Left lung (tissue), 10 donors: ENCODE data around the gene XYLT2. TPM values are rescaled to one million over a fixed set of nuclear protein-coding genes. Genes with fewer than 3 reads are reported as not detected.

ENCODE experiments used
- ATAC-seq: fragments of 200-7000 bp; cut with Tn5 transposase; one replicate; pipeline ENCODE4 v1.9.1; 2020; ENCODE audit warnings: moderate library complexity
- DNase-seq, 4 donors: peaks; one replicate each; pipeline ENCODE4 v3.0.0-alpha.2; 2013 to 2020
- H3K27ac ChIP-seq, 2 donors: fragments of 200-600 bp; sonication (generic) in 1 of 2; one replicate each; pipeline versions ENCODE4 v1.5.0 to v1.8.0; 2020 to 2021
- H3K27me3 ChIP-seq, 2 donors: fragments of 200-600 bp; sonication (generic) in 1 of 2; one replicate each; pipeline versions ENCODE4 v1.5.0 to v1.8.0; 2020 to 2021
- H3K36me3 ChIP-seq, 2 donors: fragments of 200-600 bp; sonication (generic) in 1 of 2; one replicate each; pipeline versions ENCODE4 v1.5.0 to v1.8.0; 2020 to 2021
- H3K4me1 ChIP-seq, 2 donors: fragments of 200-600 bp; one replicate each; pipeline ENCODE4 v1.8.0; 2021
- H3K4me3 ChIP-seq, 2 donors: fragments of 200-600 bp; sonication (generic) in 1 of 2; one replicate each; pipeline versions ENCODE4 v1.5.0 to v1.8.0; 2020 to 2021; ENCODE audit warnings: mild to moderate bottlenecking in 1 of 2
- H3K9me3 ChIP-seq, 2 donors: fragments of 200-600 bp; sonication (generic) in 1 of 2; one replicate each; pipeline versions ENCODE4 v1.5.0 to v1.8.0; 2020 to 2021
- CTCF ChIP-seq, 2 donors: fragments of 200-600 bp; sonication (generic) in 1 of 2; IDR thresholded peaks; one replicate each; pipeline versions ENCODE4 v1.5.0 to v1.8.0; 2021; ENCODE audit warnings: antibody characterized with exemption in 2 of 2
- intact Hi-C, 2 donors: fragments of 100-400 bp; cut with DNase I; formaldehyde crosslinking; loops; one replicate each; pipeline versions ENCODE4 v1.11.2 to v1.14.2; 2022
- polyA plus RNA-seq, 6 donors: library from polyadenylated mRNA; unstranded; fragments of 120-200 nt; gene quantifications; one replicate each; pipeline ENCODE4 v1.2.1, GENCODE V29; 2013; ENCODE audit not compliant: insufficient read length in 6 of 6
- total RNA-seq, 2 donors: library from RNA; stranded (reverse); fragmentation: NEBNext Ultra II Directional; extraction: Animal tissue kit (Norgen Biotek cat#: 25700); gene quantifications; one replicate each; pipeline ENCODE4 v1.2.1, GENCODE V29; 2021
- donor health status: DM: no; HTN: yes; CAD: no.
- donor health status: DM: no; HTN: no; CAD: no.

The XYLT2 gene
- total and polyA plus RNA-seq, 8 donors, result 18.6 to 25.0 (median 21.4) TPM

- Histone ChIP-seq H3K4me3 (no peak overlapping the region), H3K27ac (no peak overlapping the region), H3K9me3 (no peaks in the 10 kb centered on the region), H3K4me1 (peaks cover 0 to 2% of the 10 kb centered on the region in 2 donors), H3K27me3 (no peaks in the 10 kb centered on the region), H3K36me3 (peaks cover 0 to 100% of the 10 kb centered on the region in 2 donors)
- no peak for ATAC-seq
- intact Hi-C loops, result no loop called here
- no peak for TF ChIP-seq CTCF (IDR thresholded peaks at IDR 0.05)
- DNase-seq, result no peak
Observed at GRCh38 chr17:50388728-50389127, 42.8 kb downstream of the XYLT2 start.

- H3K4me1 ChIP-seq, result peaks cover 0 to 10% of the 10 kb centered on the region in 2 donors
- intact Hi-C loops, result no loop called here
- H3K27me3 ChIP-seq, result no peaks in the 10 kb centered on the region
- DNase-seq (no peak), ATAC-seq (no peak)
- no peaks in the 10 kb centered on the region for H3K9me3 ChIP-seq
- H3K36me3 ChIP-seq, result peaks cover 0 to 100% of the 10 kb centered on the region in 2 donors
- no peak for TF ChIP-seq CTCF (IDR thresholded peaks at IDR 0.05)
- no peak overlapping the region for H3K27ac ChIP-seq
- no peak overlapping the region for H3K4me3 ChIP-seq
Observed at GRCh38 chr17:50389534-50389933, 43.6 kb downstream of the XYLT2 start.

- ATAC-seq (no peak), DNase-seq (no peak)
- H3K27ac ChIP-seq, result no peak overlapping the region
- peaks cover 0 to 74% of the 10 kb centered on the region in 2 donors for H3K36me3 ChIP-seq
- TF ChIP-seq CTCF (IDR thresholded peaks at IDR 0.05), result no peak
- no peaks in the 10 kb centered on the region for H3K27me3 ChIP-seq
- intact Hi-C loops, result no loop called here
- H3K4me3 ChIP-seq, result no peak overlapping the region
- peaks cover 14 to 33% of the 10 kb centered on the region in 2 donors for H3K4me1 ChIP-seq
- H3K9me3 ChIP-seq, result no peaks in the 10 kb centered on the region
Observed at GRCh38 chr17:50392621-50393020, 46.7 kb downstream of the XYLT2 start.

DNA sequence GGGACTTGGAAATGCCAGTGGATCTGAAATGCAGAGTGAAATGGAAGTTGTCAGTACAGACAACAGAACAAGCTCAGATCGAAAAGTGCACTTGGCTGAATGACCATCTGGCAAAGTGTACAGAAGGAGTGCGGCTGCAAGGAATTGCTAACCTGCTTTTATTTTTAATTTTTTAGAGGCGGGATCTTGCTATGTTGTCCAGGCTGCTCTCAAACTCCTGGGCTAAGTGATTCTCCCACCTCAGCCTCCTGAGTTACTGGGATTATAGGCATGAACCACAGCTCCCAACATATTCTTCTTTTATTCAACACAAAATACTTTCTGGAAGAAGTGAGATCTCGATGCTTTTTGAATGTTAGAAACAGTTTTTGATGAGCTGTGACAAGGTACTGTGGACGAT is 47.8 kb downstream of the XYLT2 start:
- intact Hi-C loops, result no loop called here
- no peak overlapping the region for H3K27ac ChIP-seq
- H3K4me1 ChIP-seq, result peaks cover 14 to 38% of the 10 kb centered on the region in 2 donors
- H3K4me3 ChIP-seq, result no peak overlapping the region
- DNase-seq, result no peak
- no peaks in the 10 kb centered on the region for H3K9me3 ChIP-seq
- no peak for TF ChIP-seq CTCF (IDR thresholded peaks at IDR 0.05)
- ATAC-seq, result no peak
- no peaks in the 10 kb centered on the region for H3K27me3 ChIP-seq
- H3K36me3 ChIP-seq, result peaks cover 0 to 63% of the 10 kb centered on the region in 2 donors

DNA sequence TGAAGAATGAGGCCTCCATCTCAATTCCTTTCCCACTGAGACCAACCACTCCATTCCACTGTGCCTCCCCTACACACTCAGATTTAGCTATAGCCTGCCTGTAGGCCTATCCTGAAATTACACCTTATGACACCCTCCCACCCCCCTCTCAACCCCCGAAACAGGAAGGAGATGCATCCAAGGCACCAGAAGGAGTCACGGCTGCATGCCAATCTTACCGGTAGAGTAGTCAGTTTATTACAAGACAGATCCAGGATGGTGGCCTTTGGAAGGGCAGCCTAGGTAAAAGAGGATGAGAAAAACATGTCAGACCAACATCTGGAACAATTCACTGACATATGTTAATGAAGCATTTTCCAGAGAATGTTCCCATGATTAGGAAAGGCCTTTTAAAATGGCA is 48.8 kb downstream of the XYLT2 start:
- no peak for TF ChIP-seq CTCF (IDR thresholded peaks at IDR 0.05)
- no peak for ATAC-seq
- Histone ChIP-seq H3K27me3 (no peaks in the 10 kb centered on the region), H3K4me3 (peak overlapping the region in 1 of 2 donors; percentile 87), H3K27ac (no peak overlapping the region), H3K9me3 (no peaks in the 10 kb centered on the region), H3K36me3 (peaks cover 0 to 53% of the 10 kb centered on the region in 2 donors), H3K4me1 (peaks cover 14 to 38% of the 10 kb centered on the region in 2 donors)
- no peak for DNase-seq
- intact Hi-C loops, result no loop called here
